ENCODE measurements around the gene TRAP1.
A peak's percentile ranks its signal among the peaks of the same experiment; 100 is the strongest.

TRAP1 gene

GRCh38 chr16:3731126-3731935, 14.0 kb upstream of the TRAP1 start:
- Histone ChIP-seq H3K4me3 (ENCODE audit: low read length) (no peak overlapping the region), H3K4me1 (ENCODE audit: insufficient read depth, low read length) (no peaks in the 10 kb centered on the region), H2AFZ (ENCODE audit: low read depth, low read length) (no peak overlapping the region), H3K36me3 (ENCODE audit: insufficient read depth, low read length) (peaks cover 86% of the 10 kb centered on the region), H3K9me3 (ENCODE audit: low read length) (no peaks in the 10 kb centered on the region), H3K27me3 (ENCODE audit: insufficient read depth, low read length) (no peaks in the 10 kb centered on the region)

GRCh38 chr16:3730161-3731125, 13.1 kb upstream of the TRAP1 start:
- no peak overlapping the region for H2AFZ ChIP-seq (ENCODE audit: low read depth, low read length)
- no peak overlapping the region for H3K4me3 ChIP-seq (ENCODE audit: low read length)
- peaks cover 84% of the 10 kb centered on the region for H3K36me3 ChIP-seq (ENCODE audit: insufficient read depth, low read length)
- no peaks in the 10 kb centered on the region for H3K4me1 ChIP-seq (ENCODE audit: insufficient read depth, low read length)
- H3K9me3 ChIP-seq (ENCODE audit: low read length) = no peaks in the 10 kb centered on the region
- H3K27me3 ChIP-seq (ENCODE audit: insufficient read depth, low read length) = no peaks in the 10 kb centered on the region

GRCh38 chr16:3729161-3730112, 12.1 kb upstream of the TRAP1 start:
- H3K4me3 ChIP-seq (ENCODE audit: low read length) = no peak overlapping the region
- H3K36me3 ChIP-seq (ENCODE audit: insufficient read depth, low read length) = peaks cover 74% of the 10 kb centered on the region
- H3K9me3 ChIP-seq (ENCODE audit: low read length) = no peaks in the 10 kb centered on the region

GRCh38 chr16:3728424-3729160, 11.3 kb upstream of the TRAP1 start:
- Histone ChIP-seq H3K4me3 (ENCODE audit: low read length) (no peak overlapping the region), H3K9me3 (ENCODE audit: low read length) (no peaks in the 10 kb centered on the region), H3K36me3 (ENCODE audit: insufficient read depth, low read length) (peaks cover 69% of the 10 kb centered on the region), H3K27me3 (ENCODE audit: insufficient read depth, low read length) (no peaks in the 10 kb centered on the region), H3K4me1 (ENCODE audit: insufficient read depth, low read length) (no peaks in the 10 kb centered on the region), H2AFZ (ENCODE audit: low read depth, low read length) (no peak overlapping the region)

More at GRCh38 chr16:3729161-3730112, 12.1 kb upstream of the TRAP1 start:
- Histone ChIP-seq H2AFZ (ENCODE audit: low read depth, low read length) (no peak overlapping the region), H3K27me3 (ENCODE audit: insufficient read depth, low read length) (no peaks in the 10 kb centered on the region), H3K4me1 (ENCODE audit: insufficient read depth, low read length) (no peaks in the 10 kb centered on the region)

GRCh38 chr16:3727806-3728381, 10.6 kb upstream of the TRAP1 start:
- peaks cover 66% of the 10 kb centered on the region for H3K36me3 ChIP-seq (ENCODE audit: insufficient read depth, low read length)
- no peak overlapping the region for H2AFZ ChIP-seq (ENCODE audit: low read depth, low read length)
- no peak overlapping the region for H3K4me3 ChIP-seq (ENCODE audit: low read length)

GRCh38 chr16:3726021-3726687, 8.8 kb upstream of the TRAP1 start:
- Histone ChIP-seq H2AFZ (ENCODE audit: low read depth, low read length) (no peak overlapping the region), H3K36me3 (ENCODE audit: insufficient read depth, low read length) (peaks cover 51% of the 10 kb centered on the region), H3K9me3 (ENCODE audit: low read length) (no peaks in the 10 kb centered on the region), H3K4me1 (ENCODE audit: insufficient read depth, low read length) (no peaks in the 10 kb centered on the region), H3K27me3 (ENCODE audit: insufficient read depth, low read length) (no peaks in the 10 kb centered on the region), H3K4me3 (ENCODE audit: low read length) (no peak overlapping the region)

More at GRCh38 chr16:3727806-3728381, 10.6 kb upstream of the TRAP1 start:
- H3K9me3 ChIP-seq (ENCODE audit: low read length) = no peaks in the 10 kb centered on the region
- H3K4me1 ChIP-seq (ENCODE audit: insufficient read depth, low read length) = no peaks in the 10 kb centered on the region
- no peaks in the 10 kb centered on the region for H3K27me3 ChIP-seq (ENCODE audit: insufficient read depth, low read length)

- H3K27me3 ChIP-seq (ENCODE audit: insufficient read depth, low read length) = no peaks in the 10 kb centered on the region
- H3K4me1 ChIP-seq (ENCODE audit: insufficient read depth, low read length) = no peaks in the 10 kb centered on the region
- peaks cover 42% of the 10 kb centered on the region for H3K36me3 ChIP-seq (ENCODE audit: insufficient read depth, low read length)
- H3K4me3 ChIP-seq (ENCODE audit: low read length) = no peak overlapping the region
- no peaks in the 10 kb centered on the region for H3K9me3 ChIP-seq (ENCODE audit: low read length)
- no peak overlapping the region for H2AFZ ChIP-seq (ENCODE audit: low read depth, low read length)
Observed at GRCh38 chr16:3725276-3725675, 8.0 kb upstream of the TRAP1 start.

GRCh38 chr16:3722508-3722907, 5.2 kb upstream of the TRAP1 start:
- Histone ChIP-seq H3K36me3 (ENCODE audit: insufficient read depth, low read length) (peaks cover 15% of the 10 kb centered on the region), H3K4me3 (ENCODE audit: low read length) (no peak overlapping the region), H2AFZ (ENCODE audit: low read depth, low read length) (no peak overlapping the region)

GRCh38 chr16:3720418-3720817, 3.1 kb upstream of the TRAP1 start:
- Histone ChIP-seq H2AFZ (ENCODE audit: low read depth, low read length) (no peak overlapping the region), H3K9me3 (ENCODE audit: low read length) (no peaks in the 10 kb centered on the region), H3K4me3 (ENCODE audit: low read length) (no peak overlapping the region)

More at GRCh38 chr16:3722508-3722907, 5.2 kb upstream of the TRAP1 start:
- H3K4me1 ChIP-seq (ENCODE audit: insufficient read depth, low read length) = peaks cover 3% of the 10 kb centered on the region
- no peaks in the 10 kb centered on the region for H3K9me3 ChIP-seq (ENCODE audit: low read length)
- no peaks in the 10 kb centered on the region for H3K27me3 ChIP-seq (ENCODE audit: insufficient read depth, low read length)

GRCh38 chr16:3718628-3719027, 1.3 kb upstream of the TRAP1 start:
- Histone ChIP-seq H3K27me3 (ENCODE audit: insufficient read depth, low read length) (no peaks in the 10 kb centered on the region), H2AFZ (ENCODE audit: low read depth, low read length) (no peak overlapping the region), H3K9me3 (ENCODE audit: low read length) (no peaks in the 10 kb centered on the region), H3K4me1 (ENCODE audit: insufficient read depth, low read length) (peaks cover 14% of the 10 kb centered on the region), H3K36me3 (ENCODE audit: insufficient read depth, low read length) (peaks cover 12% of the 10 kb centered on the region), H3K4me3 (ENCODE audit: low read length) (peak overlapping the region; percentile 59)

More at GRCh38 chr16:3720418-3720817, 3.1 kb upstream of the TRAP1 start:
- H3K27me3 ChIP-seq (ENCODE audit: insufficient read depth, low read length) = no peaks in the 10 kb centered on the region
- peaks cover 3% of the 10 kb centered on the region for H3K36me3 ChIP-seq (ENCODE audit: insufficient read depth, low read length)
- H3K4me1 ChIP-seq (ENCODE audit: insufficient read depth, low read length) = peaks cover 14% of the 10 kb centered on the region

- H3K9me3 ChIP-seq (ENCODE audit: low read length) = no peaks in the 10 kb centered on the region
- H3K4me1 ChIP-seq (ENCODE audit: insufficient read depth, low read length) = peaks cover 14% of the 10 kb centered on the region
- H3K4me3 ChIP-seq (ENCODE audit: low read length) = peak overlapping the region; percentile 59
- H2AFZ ChIP-seq (ENCODE audit: low read depth, low read length) = peak overlapping the region; percentile 74
- no peaks in the 10 kb centered on the region for H3K27me3 ChIP-seq (ENCODE audit: insufficient read depth, low read length)
- H3K36me3 ChIP-seq (ENCODE audit: insufficient read depth, low read length) = peaks cover 18% of the 10 kb centered on the region
Observed at GRCh38 chr16:3718019-3718391, 681 bp upstream of the TRAP1 start.
